HCT116 (cell line): ENCODE results near the gene C1QTNF9B. TPM values are rescaled to one million over a fixed set of nuclear protein-coding genes. Genes with fewer than 3 reads are reported as not detected.

Experiments
- ATAC-seq: fragments of 200-7000 bp; cut with Tn5 transposase; 2 replicates; pipeline ENCODE4 v1.9.1; 2020; ENCODE audit warnings: mild to moderate bottlenecking, moderate library complexity
- BruUV-seq: library from RNA; stranded (reverse); fragments of 400-500 nt; replicated peaks from 2 replicates; lab custom pipeline; 2021; lab: Mats Ljungman, UMichigan
- CTCF ChIA-PET: fragments of 300-600 bp; sonication (Branson Sonifier 250); formaldehyde crosslinking; loops from one replicate; lab custom pipeline; 2021; ENCODE audit warnings: antibody characterized with exemption; lab: Charles Lee
- POLR2A ChIA-PET: fragments of 300-600, 350-600 bp; sonication (Branson Sonifier 250); formaldehyde crosslinking; loops from one replicate; lab custom pipeline; 2021; ENCODE audit warnings: antibody characterized with exemption; lab: Charles Lee
- RAD21 ChIA-PET, 2 experiments: fragments of 300-600 bp; sonication (Branson Sonifier 250); formaldehyde crosslinking; loops; one replicate each; lab custom pipeline; 2023; ENCODE audit warnings: low total read pairs in 2 of 2; ENCODE audit not compliant: uncharacterized antibody in 2 of 2, unreplicated experiment in 2 of 2, low non-redundant PET in 1 of 2; lab: Charles Lee
- DNase-seq: peaks from one replicate; pipeline ENCODE4 v3.0.0-alpha.2; 2010; ENCODE audit warnings: low read depth, low spot score
- H2AFZ ChIP-seq: fragments of 200-600 bp; shearing (Covaris generic), sonication (generic); 2 replicates; pipeline ENCODE4 v1.6.1; 2017; ENCODE audit warnings: low read depth, mixed run types, mixed read lengths, antibody characterized with exemption, low read length; ENCODE audit not compliant: poor library complexity, severe bottlenecking
- H3K27ac ChIP-seq: 2 replicates; pipeline ENCODE4 v1.5.1; 2012; ENCODE audit warnings: low read depth, low read length
- H3K27me3 ChIP-seq: fragments of 200-600 bp; sonication (generic); 2 replicates; pipeline ENCODE4 v1.6.1; 2016; ENCODE audit warnings: mixed run types, low read length, mixed read lengths; ENCODE audit not compliant: insufficient read depth
- H3K36me3 ChIP-seq, 2 experiments: fragments of 200-500 bp in 1 of 2; fragments of 200-600 bp in 1 of 2; sonication (Bioruptor generic) in 1 of 2; sonication (generic) in 1 of 2; 2 replicates each; pipeline versions ENCODE4 v1.5.1 to v1.6.1; 2014 to 2016; ENCODE audit warnings: low read length in 2 of 2, inconsistent platforms in 1 of 2, mixed read lengths in 1 of 2, mixed run types in 1 of 2; ENCODE audit not compliant: insufficient read depth in 2 of 2, control insufficient read depth in 1 of 2
- H3K4me1 ChIP-seq, 2 experiments: fragments of 200-600 bp in 1 of 2; sonication (generic) in 1 of 2; 2 replicates each; pipeline versions ENCODE4 v1.5.1 to v1.6.1; 2012 to 2017; ENCODE audit warnings: low read length in 2 of 2, inconsistent platforms in 1 of 2, mild to moderate bottlenecking in 1 of 2, mixed read lengths in 1 of 2, mixed run types in 1 of 2, moderate library complexity in 1 of 2; ENCODE audit not compliant: insufficient read depth in 2 of 2, control insufficient read depth in 1 of 2
- H3K4me2 ChIP-seq: fragments of 200-600 bp; sonication (generic); 2 replicates; pipeline ENCODE4 v1.6.1; 2017; ENCODE audit warnings: mixed run types, low read length, mixed read lengths
- H3K4me3 ChIP-seq, 2 experiments: fragments of 200-600 bp in 1 of 2; sonication (generic) in 1 of 2; replicated peaks in 1 of 2; 2 replicates each; pipeline ENCODE4 v1.5.1; 2011 to 2016; ENCODE audit warnings: low read length in 2 of 2, control low read depth in 1 of 2, low read depth in 1 of 2, mild to moderate bottlenecking in 1 of 2, mixed read lengths in 1 of 2, mixed run types in 1 of 2
- H3K79me2 ChIP-seq: fragments of 200-600 bp; sonication (generic); 2 replicates; pipeline ENCODE4 v1.6.1; 2017; ENCODE audit warnings: mild to moderate bottlenecking, mixed run types, low read length, moderate library complexity, mixed read lengths; ENCODE audit not compliant: insufficient read depth
- H3K9ac ChIP-seq: fragments of 200-600 bp; sonication (generic); 2 replicates; pipeline ENCODE4 v1.6.1; 2016; ENCODE audit warnings: low read length, mixed read lengths
- H3K9me2 ChIP-seq: fragments of 200-600 bp; sonication (generic), shearing (Covaris generic); 2 replicates; pipeline ENCODE4 v1.6.1; 2017; ENCODE audit warnings: mixed run types, mild to moderate bottlenecking, moderate library complexity; ENCODE audit not compliant: insufficient read depth
- H3K9me3 ChIP-seq, 2 experiments: fragments of 200-500 bp in 1 of 2; fragments of 200-600 bp in 1 of 2; sonication (Bioruptor generic) in 1 of 2; sonication (generic) in 1 of 2; 2 replicates each; pipeline ENCODE4 v1.6.1; 2014 to 2017; ENCODE audit warnings: low read length in 2 of 2, mixed read lengths in 2 of 2, inconsistent platforms in 1 of 2, low read depth in 1 of 2, mild to moderate bottlenecking in 1 of 2, mixed run types in 1 of 2, moderate library complexity in 1 of 2; ENCODE audit not compliant: control insufficient read depth in 1 of 2, insufficient read depth in 1 of 2
- H4K20me1 ChIP-seq: fragments of 200-600 bp; sonication (generic), shearing (Covaris generic); 2 replicates; pipeline ENCODE4 v1.6.1; 2017; ENCODE audit warnings: mixed run types, mild to moderate bottlenecking, moderate library complexity; ENCODE audit not compliant: insufficient read depth
- CTCF ChIP-seq, 3 experiments: fragments of 200-600 bp in 1 of 3; sonication (generic) in 1 of 3; IDR thresholded peaks in 2 of 3; conservative IDR thresholded peaks in 1 of 3; 2 replicates each; pipeline ENCODE4 v1.5.1; 2012 to 2017; ENCODE audit warnings: low read depth in 2 of 3, low read length in 2 of 3, antibody characterized with exemption in 1 of 3, borderline replicate concordance in 1 of 3, control low read depth in 1 of 3, mild to moderate bottlenecking in 1 of 3, mixed read lengths in 1 of 3, mixed run types in 1 of 3, moderate library complexity in 1 of 3; ENCODE audit not compliant: insufficient read depth in 1 of 3
- RAD21 ChIP-seq: IDR thresholded peaks from 2 replicates; pipeline ENCODE4 v1.6.1; 2012; ENCODE audit warnings: low read depth, mild to moderate bottlenecking
- intact Hi-C: fragments of 100-400 bp; cut with micrococcal nuclease; formaldehyde crosslinking; loops from 2 replicates; pipeline ENCODE4 v1.10.0; 2022
- total RNA-seq: library from RNA; stranded (reverse); gene quantifications from one replicate; pipeline ENCODE4 v1.2.1, GENCODE V29; 2021; ENCODE audit not compliant: unreplicated experiment
- TF ChIP-seq, protein P1 (sequence below): IDR thresholded peaks from 2 replicates; pipeline ENCODE4 v1.6.1; 2012

C1QTNF9B gene
- total RNA-seq, 1 experiment from 2014 or later, result not detected

GRCh38 chr13:23889615-23890607 lies 7.4 kb downstream of the C1QTNF9B start:
- RAD21 ChIA-PET, result no interaction called here
- POLR2A ChIA-PET, result interaction anchor here (0.6 kb wide), 1 partner anchor 9 kb away, joined by 3 read pairs; no protein-coding TSS in a partner anchor
- ATAC-seq, result peak; percentile 53

More at GRCh38 chr13:23889615-23890607, 7.4 kb downstream of the C1QTNF9B start:
- intact Hi-C loops, result loop anchor here (5.0 kb wide), 1 partner anchor 173 kb away; no protein-coding TSS in a partner anchor
- Histone ChIP-seq H3K4me1 (peaks cover 13 to 15% of the 10 kb centered on the region in 2 experiments; a peak in 3 of 4 replicates), H2AFZ (peak overlapping the region; percentile 93), H3K27ac (no peak overlapping the region), H3K36me3 (peaks cover 0 to 4% of the 10 kb centered on the region in 2 experiments; a peak in 2 of 4 replicates), H3K9me2 (no peaks in the 10 kb centered on the region), H3K79me2 (peaks cover 17% of the 10 kb centered on the region), H3K4me2 (peak overlapping the region; percentile 93), H3K9me3 (no peaks in the 10 kb centered on the region), H3K27me3 (no peaks in the 10 kb centered on the region), H4K20me1 (no peaks in the 10 kb centered on the region), H3K9ac (peak overlapping the region; percentile 88; the same call in 1 of the 2 replicates), H3K4me3 (peak overlapping the region; percentile 74 to 98)
- no peak for DNase-seq
- BruUV-seq, result no TSS peak
- CTCF ChIA-PET, result interaction anchor here (0.8 to 2.6 kb wide), 8 partner anchors 10 to 423 kb away, joined by 3 to 12 read pairs (median 3); no protein-coding TSS in a partner anchor
- TF ChIP-seq, protein P1, sequence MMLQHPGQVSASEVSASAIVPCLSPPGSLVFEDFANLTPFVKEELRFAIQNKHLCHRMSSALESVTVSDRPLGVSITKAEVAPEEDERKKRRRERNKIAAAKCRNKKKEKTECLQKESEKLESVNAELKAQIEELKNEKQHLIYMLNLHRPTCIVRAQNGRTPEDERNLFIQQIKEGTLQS, result no peak
- TF ChIP-seq CTCF (IDR thresholded peaks at IDR 0.05 in 2 of 3, conservative IDR thresholded peaks at IDR 0.05 in 1 of 3; ENCODE audit: borderline replicate concordance in 1 of 3, insufficient read depth in 1 of 3, low read depth in 2 of 3, low read length in 2 of 3) (peak; percentile 21 to 49 (median 28); a peak in 4 of 6 replicates), RAD21 (peak; percentile 26; the same call in 1 of the 2 replicates)
